ENCODE measurements around the gene SND1. TPM values are rescaled to one million over a fixed set of nuclear protein-coding genes. Genes with fewer than 3 reads are reported as not detected.

SND1 gene
- total RNA-seq, 1 experiment from 2014 or later, result 218 TPM

DNA sequence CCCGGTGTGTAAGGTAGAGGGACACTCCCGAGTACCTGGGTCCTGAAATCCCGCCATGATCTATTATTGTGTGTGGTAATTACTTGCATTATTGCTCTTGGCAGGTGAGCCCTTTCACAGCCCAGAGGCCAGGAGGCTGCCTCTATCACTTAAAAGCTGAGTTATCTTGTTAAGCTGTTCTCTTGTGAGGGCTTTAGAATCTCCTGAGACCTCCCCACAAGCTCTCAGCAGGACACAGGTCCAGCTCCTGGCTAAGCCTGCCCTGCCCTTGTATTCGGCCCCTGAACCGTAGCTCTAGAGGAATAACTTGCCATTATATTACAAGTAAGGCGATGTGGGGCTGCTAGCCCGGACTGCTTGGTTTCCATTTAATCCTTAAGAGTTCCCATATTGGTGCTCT lies 13.9 kb downstream of the SND1 start:
- peaks cover 6% of the 10 kb centered on the region; the same call in 1 of the 2 replicates for H3K4me1 ChIP-seq (ENCODE audit: insufficient read depth, low read length)
- H2BK12ac ChIP-seq (ENCODE audit: insufficient read length, low read depth, low read length), result no peak overlapping the region
- TF ChIP-seq, protein P1, sequence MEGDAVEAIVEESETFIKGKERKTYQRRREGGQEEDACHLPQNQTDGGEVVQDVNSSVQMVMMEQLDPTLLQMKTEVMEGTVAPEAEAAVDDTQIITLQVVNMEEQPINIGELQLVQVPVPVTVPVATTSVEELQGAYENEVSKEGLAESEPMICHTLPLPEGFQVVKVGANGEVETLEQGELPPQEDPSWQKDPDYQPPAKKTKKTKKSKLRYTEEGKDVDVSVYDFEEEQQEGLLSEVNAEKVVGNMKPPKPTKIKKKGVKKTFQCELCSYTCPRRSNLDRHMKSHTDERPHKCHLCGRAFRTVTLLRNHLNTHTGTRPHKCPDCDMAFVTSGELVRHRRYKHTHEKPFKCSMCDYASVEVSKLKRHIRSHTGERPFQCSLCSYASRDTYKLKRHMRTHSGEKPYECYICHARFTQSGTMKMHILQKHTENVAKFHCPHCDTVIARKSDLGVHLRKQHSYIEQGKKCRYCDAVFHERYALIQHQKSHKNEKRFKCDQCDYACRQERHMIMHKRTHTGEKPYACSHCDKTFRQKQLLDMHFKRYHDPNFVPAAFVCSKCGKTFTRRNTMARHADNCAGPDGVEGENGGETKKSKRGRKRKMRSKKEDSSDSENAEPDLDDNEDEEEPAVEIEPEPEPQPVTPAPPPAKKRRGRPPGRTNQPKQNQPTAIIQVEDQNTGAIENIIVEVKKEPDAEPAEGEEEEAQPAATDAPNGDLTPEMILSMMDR (conservative IDR thresholded peaks at IDR 0.05), result no peak
- H2BK15ac ChIP-seq (ENCODE audit: low read depth, low read length), result no peak overlapping the region
- H2BK5ac ChIP-seq (ENCODE audit: insufficient read length, low read length), result no peak overlapping the region
- no peak overlapping the region for H3K23ac ChIP-seq (ENCODE audit: insufficient read length, low read depth, low read length)
- no peak overlapping the region for H3K4me2 ChIP-seq (ENCODE audit: insufficient read depth, insufficient read length, low read length)
- H3K27ac ChIP-seq (ENCODE audit: insufficient read length, low read depth, low read length), result no peak overlapping the region
- H2AFZ ChIP-seq (ENCODE audit: low read length), result no peak overlapping the region
- no peak overlapping the region for H3K14ac ChIP-seq (ENCODE audit: insufficient read depth, low read length)
- DNase-seq, result peak; percentile 64
- no peak overlapping the region for H3K9ac ChIP-seq (ENCODE audit: extremely low read depth, insufficient read length, low read length)
- WGBS (ENCODE audit: extremely low coverage, insufficient read length, low lambda C conversion rate), result no CpG with 5 or more reads among the region's 7 CpGs
- peaks cover 42% of the 10 kb centered on the region for H3K79me2 ChIP-seq (ENCODE audit: insufficient read depth, low read length)
- H3T11ph ChIP-seq (ENCODE audit: low read length), result no peak overlapping the region
- H2BK120ac ChIP-seq (ENCODE audit: low read depth, low read length, poor library complexity, severe bottlenecking), result no peak overlapping the region
- H2BK20ac ChIP-seq (ENCODE audit: low read depth, low read length, poor library complexity, severe bottlenecking), result no peak overlapping the region
- H4K20me1 ChIP-seq (ENCODE audit: control insufficient read depth, insufficient read depth, insufficient read length), result no peaks in the 10 kb centered on the region
- Mint-ChIP-seq H3K27me3 (ENCODE audit: low read depth) (no peaks in the 10 kb centered on the region), H3K27ac (peak overlapping the region in 2 of 3 experiments; percentile 13 to 88; a peak in 3 of 7 replicates), H3K4me3 (peak overlapping the region; percentile 24 to 66; a peak in 4 of 5 replicates), H3K4me1 (peaks cover 62% of the 10 kb centered on the region in 2 experiments), H3K9me3 (no peaks in the 10 kb centered on the region), H3K36me3 (ENCODE audit: insufficient read depth in 1 of 3, low read depth in 3 of 3) (peaks cover 10 to 28% (median 18%) of the 10 kb centered on the region in 3 experiments)
- no peak overlapping the region for H3K56ac ChIP-seq (ENCODE audit: insufficient read length, low read depth, low read length)
- no peak overlapping the region for H4K8ac ChIP-seq (replicated peaks; ENCODE audit: insufficient read length, low read depth, low read length)
- H3K23me2 ChIP-seq (ENCODE audit: insufficient read length, low read depth, low read length, poor library complexity, severe bottlenecking), result no peaks in the 10 kb centered on the region
- no peak overlapping the region for H2AK5ac ChIP-seq (ENCODE audit: insufficient read length, low read length)
- peaks cover 3% of the 10 kb centered on the region for H3K79me1 ChIP-seq (ENCODE audit: insufficient read depth, low read depth, low read length, poor library complexity, severe bottlenecking)
- H3K18ac ChIP-seq (ENCODE audit: insufficient read length, low read depth, low read length), result no peak overlapping the region
- no peaks in the 10 kb centered on the region for H3K27me3 ChIP-seq (ENCODE audit: insufficient read depth, low read length)
- H4K91ac ChIP-seq (ENCODE audit: insufficient read length, low read depth, low read length), result no peak overlapping the region
- H3K4ac ChIP-seq (ENCODE audit: low read depth, low read length), result no peak overlapping the region
- H4K5ac ChIP-seq (ENCODE audit: insufficient read length, low read depth, low read length), result no peak overlapping the region
- H3K9me3 ChIP-seq (ENCODE audit: control insufficient read depth, low read depth, low read length), result no peaks in the 10 kb centered on the region

Measured in H9 (cell line).